ENCODE measurements around the gene ITPR2.

GRCh38 chr12:26539131-26539530 is 293.9 kb downstream of the ITPR2 start:
- TF ChIP-seq EZH2 (IDR thresholded peaks at IDR 0.05; ENCODE audit: low read depth) (no peak), CTCF (conservative IDR thresholded peaks at IDR 0.05) (no peak)

Data from PC-9 (cell line).